Smooth muscle cell (in vitro differentiated cells): ENCODE results near the gene DPM3. TPM values are rescaled to one million over a fixed set of nuclear protein-coding genes. Genes with fewer than 3 reads are reported as not detected.

Source experiments
- DNase-seq: peaks from one replicate; lab custom pipeline; 2025; ENCODE audit not compliant: unreplicated experiment; lab: John Stamatoyannopoulos, UW
- H2AFZ ChIP-seq: fragments of 200-600 bp; sonication (generic); 2 replicates; pipeline ENCODE4 v1.6.0; 2016; ENCODE audit warnings: antibody characterized with exemption, low read depth, mild to moderate bottlenecking
- H3F3A ChIP-seq: fragments of 200-600 bp; sonication (generic); 2 replicates; pipeline ENCODE4 v1.6.0; 2017; ENCODE audit warnings: antibody characterized with exemption, low read depth
- H3K27ac ChIP-seq: fragments of 200-600 bp; sonication (generic); 2 replicates; pipeline ENCODE4 v1.5.1; 2016; ENCODE audit warnings: low read depth, mild to moderate bottlenecking
- H3K27me3 ChIP-seq: fragments of 200-600 bp; sonication (generic); 2 replicates; pipeline ENCODE4 v1.6.1; 2016; ENCODE audit warnings: low read depth, mild to moderate bottlenecking
- H3K36me3 ChIP-seq: fragments of 200-600 bp; sonication (generic); 2 replicates; pipeline ENCODE4 v1.5.1; 2016; ENCODE audit warnings: low read depth
- H3K4me1 ChIP-seq: fragments of 200-600 bp; sonication (generic); 2 replicates; pipeline ENCODE4 v1.5.1; 2016; ENCODE audit warnings: low read depth
- H3K4me2 ChIP-seq: fragments of 200-600 bp; sonication (generic); 2 replicates; pipeline ENCODE4 v1.6.0; 2016; ENCODE audit warnings: mild to moderate bottlenecking
- H3K4me3 ChIP-seq: fragments of 200-600 bp; sonication (generic); 2 replicates; pipeline ENCODE4 v1.5.1; 2016; ENCODE audit warnings: mild to moderate bottlenecking
- H3K79me2 ChIP-seq: fragments of 200-600 bp; sonication (generic); 2 replicates; pipeline ENCODE4 v1.6.0; 2016; ENCODE audit warnings: low read depth, mild to moderate bottlenecking
- H3K9ac ChIP-seq: fragments of 200-600 bp; sonication (generic); 2 replicates; pipeline ENCODE4 v1.6.0; 2016; ENCODE audit warnings: low read depth
- H3K9me3 ChIP-seq: fragments of 200-600 bp; sonication (generic); replicated peaks from 2 replicates; pipeline ENCODE4 v1.5.1; 2016; ENCODE audit warnings: low read depth
- H4K20me1 ChIP-seq: fragments of 200-600 bp; sonication (generic); 2 replicates; pipeline ENCODE4 v1.6.0; 2016; ENCODE audit warnings: low read depth
- CTCF ChIP-seq: fragments of 200-600 bp; sonication (generic); IDR thresholded peaks from 2 replicates; pipeline ENCODE4 v1.5.1; 2017; ENCODE audit warnings: borderline replicate concordance, mild to moderate bottlenecking, antibody characterized with exemption; ENCODE audit not compliant: insufficient read depth, poor library complexity, severe bottlenecking
- WGBS: methylation state at CpG from one replicate; pipeline ENCODE4 v1.1.7; 2016; ENCODE audit warnings: low lambda C conversion rate; 5-methylcytosine and 5-hydroxymethylcytosine counted together
- polyA plus RNA-seq: library from polyadenylated mRNA; unstranded; fragments of >200 nt; fragmentation: Nextera tagmentation; extraction: Ambion mirVana; gene quantifications from 2 replicates; pipeline ENCODE4 v1.2.1, GENCODE V29; 2016
- total RNA-seq: library from RNA; depleted of rRNA; stranded (reverse); fragments of >200 nt; gene quantifications from 2 replicates; pipeline ENCODE4 v1.2.3, GENCODE V29; 2014

The DPM3 gene
- total and polyA plus RNA-seq, 2 experiments from 2014 or later, result 69.1 to 75.8 TPM

- 92% methylated on average over 7 of the region's 7 CpGs for WGBS
- no peaks in the 10 kb centered on the region for H3K36me3 ChIP-seq
- peak overlapping the region; percentile 59 for H3K9ac ChIP-seq
- no peak overlapping the region for H3K4me3 ChIP-seq
- H3F3A ChIP-seq, result peaks cover 7% of the 10 kb centered on the region
- H3K9me3 ChIP-seq, result no peaks in the 10 kb centered on the region
- H2AFZ ChIP-seq, result no peak overlapping the region
- peaks cover 12% of the 10 kb centered on the region for H3K4me1 ChIP-seq
- peak overlapping the region; percentile 99 for H3K27ac ChIP-seq
- H4K20me1 ChIP-seq, result no peaks in the 10 kb centered on the region
- H3K27me3 ChIP-seq, result no peaks in the 10 kb centered on the region
- no peak overlapping the region for H3K4me2 ChIP-seq
- DNase-seq, result no peak
- peaks cover 19% of the 10 kb centered on the region for H3K79me2 ChIP-seq
- TF ChIP-seq CTCF, result no peak
These were observed 6.5 kb downstream of the DPM3 start for GRCh38 chr1:155133799-155134281.

GRCh38 chr1:155131856-155132255, 8.5 kb downstream of the DPM3 start:
- H3F3A ChIP-seq, result peaks cover 7% of the 10 kb centered on the region
- no peaks in the 10 kb centered on the region for H4K20me1 ChIP-seq
- DNase-seq, result no peak
- H3K4me2 ChIP-seq, result no peak overlapping the region
- H3K4me1 ChIP-seq, result peaks cover 22% of the 10 kb centered on the region
- H3K36me3 ChIP-seq, result no peaks in the 10 kb centered on the region
- H2AFZ ChIP-seq, result no peak overlapping the region
- no peak overlapping the region for H3K27ac ChIP-seq
- no peaks in the 10 kb centered on the region for H3K27me3 ChIP-seq
- no peaks in the 10 kb centered on the region for H3K9me3 ChIP-seq
- H3K4me3 ChIP-seq, result no peak overlapping the region
- H3K79me2 ChIP-seq, result peaks cover 8% of the 10 kb centered on the region
- 81% methylated on average over 2 of the region's 2 CpGs for WGBS
- H3K9ac ChIP-seq, result no peak overlapping the region
- TF ChIP-seq CTCF, result no peak

GRCh38 chr1:155131285-155131684, 9.0 kb downstream of the DPM3 start:
- Histone ChIP-seq H3K27me3 (no peaks in the 10 kb centered on the region), H3K79me2 (peaks cover 8% of the 10 kb centered on the region), H3K4me1 (peaks cover 23% of the 10 kb centered on the region), H3K9me3 (no peaks in the 10 kb centered on the region), H3K36me3 (no peaks in the 10 kb centered on the region), H2AFZ (no peak overlapping the region), H4K20me1 (no peaks in the 10 kb centered on the region), H3K4me2 (no peak overlapping the region), H3F3A (peaks cover 7% of the 10 kb centered on the region), H3K9ac (no peak overlapping the region), H3K4me3 (no peak overlapping the region), H3K27ac (no peak overlapping the region)
- no peak for DNase-seq
- TF ChIP-seq CTCF, result no peak
- 96% methylated on average over 8 of the region's 8 CpGs for WGBS
